CD14-positive monocyte (primary cell): Measurements from ENCODE around the gene NUDT17. TPM values are rescaled to one million over a fixed set of nuclear protein-coding genes. Genes with fewer than 3 reads are reported as not detected.
"Not testable (repeated sequence)": the region's sequence is repeated elsewhere in the genome, so short reads cannot be mapped to it uniquely, and the experiment has no call there.

Source experiments
- DNase-seq, 3 donors: peaks; one replicate each; pipeline ENCODE4 v3.0.0-alpha.2; 2011 to 2022
- H2AFZ ChIP-seq: 2 replicates; pipeline ENCODE4 v1.6.0; 2012; ENCODE audit warnings: mild to moderate bottlenecking, low read depth, low read length, inconsistent platforms; ENCODE audit not compliant: insufficient read depth, poor library complexity, severe bottlenecking
- H3K27ac ChIP-seq, 2 donors: 1 replicate in 1 of 2; 2 replicates in 1 of 2; pipeline ENCODE4 v1.5.1; 2012 to 2013; ENCODE audit warnings: low read length in 2 of 2, control low read depth in 1 of 2, inconsistent platforms in 1 of 2, low read depth in 1 of 2, mild to moderate bottlenecking in 1 of 2
- H3K27me3 ChIP-seq, 2 donors: one replicate each; pipeline versions ENCODE4 v1.6.0 to v1.6.1; 2011 to 2013; ENCODE audit warnings: low read length in 2 of 2; ENCODE audit not compliant: control insufficient read depth in 2 of 2, insufficient read depth in 2 of 2
- H3K36me3 ChIP-seq, 2 donors: replicated peaks in 1 of 2; 1 replicate in 1 of 2; 2 replicates in 1 of 2; pipeline versions ENCODE4 v1.5.1 to v1.6.1; 2012 to 2013; ENCODE audit warnings: low read length in 2 of 2, control low read depth in 1 of 2, inconsistent platforms in 1 of 2, mild to moderate bottlenecking in 1 of 2; ENCODE audit not compliant: insufficient read depth in 2 of 2, control insufficient read depth in 1 of 2
- H3K4me1 ChIP-seq, 2 donors: 1 replicate in 1 of 2; 2 replicates in 1 of 2; pipeline versions ENCODE4 v1.5.1 to v1.6.1; 2012 to 2013; ENCODE audit warnings: low read length in 2 of 2, control low read depth in 1 of 2, inconsistent platforms in 1 of 2, mild to moderate bottlenecking in 1 of 2, moderate library complexity in 1 of 2; ENCODE audit not compliant: insufficient read depth in 2 of 2, control insufficient read depth in 1 of 2
- H3K4me2 ChIP-seq: replicated peaks from 2 replicates; pipeline ENCODE3; 2012; ENCODE audit warnings: low read length, moderate library complexity, mild to moderate bottlenecking; ENCODE audit not compliant: poor library complexity, severe bottlenecking; ENCODE audit errors: extremely low read depth
- H3K4me3 ChIP-seq, 3 experiments: fragments of 200-600 bp in 1 of 3; sonication (generic) in 1 of 3; replicated peaks in 1 of 3; 1 replicate in 2 of 3; 2 replicates in 1 of 3; pipeline ENCODE4 v1.5.1; 2011 to 2013; ENCODE audit warnings: low read length in 3 of 3, mild to moderate bottlenecking in 3 of 3, control low read depth in 2 of 3, low read depth in 2 of 3, inconsistent platforms in 1 of 3, moderate library complexity in 1 of 3
- H3K79me2 ChIP-seq: 2 replicates; pipeline ENCODE4 v1.6.0; 2012; ENCODE audit warnings: mild to moderate bottlenecking, control low read depth, inconsistent platforms, low read length, moderate library complexity; ENCODE audit not compliant: insufficient read depth
- H3K9ac ChIP-seq: 2 replicates; pipeline ENCODE4 v1.6.0; 2017; ENCODE audit warnings: low read length, mild to moderate bottlenecking; ENCODE audit not compliant: insufficient read depth, poor library complexity, severe bottlenecking
- H3K9me3 ChIP-seq, 2 donors: replicated peaks in 1 of 2; 1 replicate in 1 of 2; 2 replicates in 1 of 2; pipeline versions ENCODE4 v1.5.1 to v1.6.1; 2012 to 2013; ENCODE audit warnings: low read length in 2 of 2, control low read depth in 1 of 2; ENCODE audit not compliant: control insufficient read depth in 1 of 2, insufficient read depth in 1 of 2
- H4K20me1 ChIP-seq: 2 replicates; pipeline ENCODE4 v1.6.0; 2012; ENCODE audit warnings: mild to moderate bottlenecking, low read length, control low read depth, moderate library complexity; ENCODE audit not compliant: insufficient read depth
- H3K27ac Mint-ChIP-seq, 7 donors: one replicate each; pipeline ENCODE4 v1.8.0; 2020; ENCODE audit warnings: mild to moderate bottlenecking in 7 of 7, mixed read lengths in 7 of 7, moderate library complexity in 6 of 7, inconsistent platforms in 2 of 7
- H3K27me3 Mint-ChIP-seq, 3 donors: one replicate each; pipeline ENCODE4 v1.8.0; 2021 to 2022; ENCODE audit warnings: low read depth in 3 of 3, mild to moderate bottlenecking in 3 of 3, mixed read lengths in 3 of 3, moderate library complexity in 3 of 3, inconsistent platforms in 1 of 3
- H3K36me3 Mint-ChIP-seq, 2 donors: one replicate each; pipeline ENCODE4 v1.8.0; 2020; ENCODE audit warnings: mixed read lengths in 2 of 2, inconsistent platforms in 1 of 2, mild to moderate bottlenecking in 1 of 2
- H3K4me1 Mint-ChIP-seq: one replicate; pipeline ENCODE4 v1.8.0; 2020; ENCODE audit warnings: mild to moderate bottlenecking, mixed read lengths
- H3K4me3 Mint-ChIP-seq, 2 donors: one replicate each; pipeline ENCODE4 v1.8.0; 2020; ENCODE audit warnings: mild to moderate bottlenecking in 2 of 2, mixed read lengths in 2 of 2, moderate library complexity in 1 of 2
- H3K9me3 Mint-ChIP-seq, 7 donors: one replicate each; pipeline ENCODE4 v1.8.0; 2020 to 2022; ENCODE audit warnings: mixed read lengths in 7 of 7, mild to moderate bottlenecking in 6 of 7, moderate library complexity in 6 of 7, inconsistent platforms in 2 of 7
- CTCF ChIP-seq: fragments of 200-600 bp; IDR thresholded peaks from one replicate; pipeline ENCODE4 v1.8.0; 2022; ENCODE audit warnings: antibody characterized with exemption, mild to moderate bottlenecking
- WGBS: methylation state at CpG from one replicate; pipeline ENCODE4 v1.1.5; 2013; ENCODE audit warnings: missing lambda C conversion rate; ENCODE audit not compliant: insufficient coverage; 5-methylcytosine and 5-hydroxymethylcytosine counted together
- intact Hi-C, 2 donors: fragments of 100-400 bp; cut with micrococcal nuclease; formaldehyde crosslinking; loops; one replicate each; pipeline versions ENCODE4 v1.15.0 to v1.15.1; 2023
- polyA plus RNA-seq, 3 donors: library from polyadenylated mRNA; depleted of rRNA in 1 of 3; unstranded in 2 of 3; stranded (reverse) in 1 of 3; fragments of 300-500 nt in 2 of 3; fragments of >200 nt in 1 of 3; fragmentation: Illumina TruSeq in 2 of 3; gene quantifications; 1 replicate in 2 of 3; 2 replicates in 1 of 3; pipeline ENCODE4 v1.2.3, GENCODE V29; 2012 to 2021

The NUDT17 gene
- polyA plus RNA-seq, 3 donors, result 2.1 to 6.4 (median 3.1) TPM

- Mint-ChIP-seq H3K4me3 (no peak overlapping the region), H3K4me1 (peaks cover 25% of the 10 kb centered on the region), H3K9me3 (no peaks in the 10 kb centered on the region), H3K36me3 (peaks cover 4 to 8% of the 10 kb centered on the region in 2 donors), H3K27me3 (no peaks in the 10 kb centered on the region), H3K27ac (no peak overlapping the region)
- Histone ChIP-seq H3K27ac (no peak overlapping the region), H2AFZ (no peak overlapping the region), H3K27me3 (no peaks in the 10 kb centered on the region), H3K4me2 (no peak overlapping the region), H3K9me3 (no peaks in the 10 kb centered on the region), H4K20me1 (peaks cover 64% of the 10 kb centered on the region), H3K4me1 (no peaks in the 10 kb centered on the region), H3K79me2 (peaks cover 71% of the 10 kb centered on the region), H3K4me3 (no peak overlapping the region), H3K9ac (no peak overlapping the region), H3K36me3 (peaks cover 0 to 6% of the 10 kb centered on the region in 2 donors)
- TF ChIP-seq CTCF, result no peak
- 100% methylated on average over 2 of the region's 7 CpGs for WGBS
- intact Hi-C loops, result no loop called here
- DNase-seq, result no peak
These were observed 38.6 kb upstream of the NUDT17 start for GRCh38 chr1:145806844-145807243.

DNA sequence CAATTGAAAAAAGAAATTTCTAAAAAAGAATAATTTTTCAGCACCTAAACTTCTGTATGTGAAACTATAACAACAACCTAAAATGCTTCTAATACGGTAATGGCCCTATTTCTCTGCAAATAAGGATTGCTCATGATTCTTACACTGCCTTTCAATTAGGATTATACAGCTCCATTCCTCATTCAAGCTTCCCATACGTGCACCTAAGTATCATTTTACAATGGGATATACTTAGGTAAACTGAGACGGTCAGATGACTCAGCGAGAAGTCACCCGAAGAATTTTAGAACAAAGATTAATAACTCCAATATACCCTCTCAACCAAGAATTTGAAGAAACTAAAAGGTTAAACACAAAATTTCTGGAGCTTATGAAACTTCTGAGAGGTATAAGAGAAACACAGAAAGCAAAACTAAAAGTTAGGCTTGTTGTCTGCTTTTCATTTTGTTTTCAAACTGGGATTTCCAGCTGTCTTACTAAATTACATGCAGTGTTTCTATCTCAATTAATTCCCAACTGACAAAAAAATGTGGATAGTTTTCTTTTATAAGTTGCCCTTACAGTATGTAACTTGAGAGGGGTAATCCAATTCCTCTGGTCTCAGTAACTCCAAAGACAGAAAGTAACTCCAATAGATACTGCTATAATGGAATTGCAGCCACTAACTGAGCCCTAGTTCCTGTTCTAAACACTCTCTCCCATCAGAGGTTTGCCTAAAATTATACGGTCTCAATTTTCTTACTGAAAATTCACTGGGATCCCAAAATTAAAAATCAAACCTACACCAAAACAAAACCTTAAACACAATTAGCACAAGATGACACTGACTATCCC, 32.2 kb upstream of the NUDT17 start:
- H3K4me1 Mint-ChIP-seq, DNase-seq, H4K20me1 ChIP-seq, H3K4me1 ChIP-seq, H2AFZ ChIP-seq, intact Hi-C loops, H3K4me3 Mint-ChIP-seq, H3K36me3 ChIP-seq, H3K27me3 ChIP-seq, H3K27me3 Mint-ChIP-seq, H3K27ac ChIP-seq, H3K4me2 ChIP-seq, H3K36me3 Mint-ChIP-seq, H3K4me3 ChIP-seq, H3K9me3 Mint-ChIP-seq, H3K9ac ChIP-seq, H3K9me3 ChIP-seq, H3K27ac Mint-ChIP-seq: not testable (repeated sequence)
- WGBS, result no CpG with 5 or more reads among the region's 6 CpGs
- H3K79me2 ChIP-seq, result peaks cover 15% of the 10 kb centered on the region

DNA sequence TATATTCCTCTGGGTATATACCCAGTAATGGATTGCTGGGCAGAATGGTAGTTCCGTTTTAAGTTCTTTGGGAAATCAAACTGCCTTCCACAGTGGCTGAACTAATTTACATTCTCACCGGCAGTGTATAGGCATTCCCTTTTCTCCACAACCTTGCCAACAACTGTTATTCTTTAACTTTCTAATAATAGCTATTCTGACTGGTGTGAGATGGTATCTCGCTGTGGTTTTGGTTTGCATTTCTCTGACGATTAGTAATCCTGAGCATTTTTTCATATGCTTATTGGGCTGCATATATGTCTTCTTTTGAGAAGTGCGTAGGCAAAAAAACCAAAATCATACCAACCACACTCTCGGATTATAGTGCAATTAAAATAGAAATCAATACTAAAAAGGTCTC, 27.3 kb upstream of the NUDT17 start:
- DNase-seq, H3K36me3 ChIP-seq, H3K9ac ChIP-seq, H3K27ac ChIP-seq, H3K27me3 ChIP-seq, H3K9me3 ChIP-seq, H3K4me2 ChIP-seq, H3K4me1 ChIP-seq, H3K27ac Mint-ChIP-seq, H3K36me3 Mint-ChIP-seq, H3K4me1 Mint-ChIP-seq, intact Hi-C loops, H2AFZ ChIP-seq, H3K27me3 Mint-ChIP-seq, H3K79me2 ChIP-seq, H3K4me3 ChIP-seq, H3K4me3 Mint-ChIP-seq, H4K20me1 ChIP-seq, H3K9me3 Mint-ChIP-seq: not testable (repeated sequence)
- WGBS, result no CpG with 5 or more reads among the region's 6 CpGs

GRCh38 chr1:145822779-145823331, 22.6 kb upstream of the NUDT17 start:
- H3K4me2 ChIP-seq, H3K9me3 ChIP-seq, DNase-seq, H3K9ac ChIP-seq, H4K20me1 ChIP-seq, H3K4me3 Mint-ChIP-seq, H3K27me3 Mint-ChIP-seq, H2AFZ ChIP-seq, intact Hi-C loops, H3K27me3 ChIP-seq, H3K27ac Mint-ChIP-seq, H3K9me3 Mint-ChIP-seq, H3K27ac ChIP-seq: not testable (repeated sequence)
- H3K4me1 Mint-ChIP-seq, result peaks cover 17% of the 10 kb centered on the region
- Histone ChIP-seq H3K79me2 (peaks cover 39% of the 10 kb centered on the region), H3K36me3 (peaks cover 17 to 24% of the 10 kb centered on the region in 2 donors), H3K4me1 (peaks cover 11% of the 10 kb centered on the region in 2 donors), H3K4me3 (peak overlapping the region in 1 of 3 experiments; percentile 17)
- peaks cover 23 to 26% of the 10 kb centered on the region in 2 donors for H3K36me3 Mint-ChIP-seq
- WGBS, result no CpG with 5 or more reads among the region's 16 CpGs
